HG02938 (cell line): ENCODE results near the gene TRAPPC4.

Experiments
- ATAC-seq: cut with Tn5 transposase; IDR thresholded peaks from one replicate; pipeline ENCODE4 v1.9.1; 2021; ENCODE audit warnings: mild to moderate bottlenecking, moderate library complexity; ENCODE audit not compliant: unreplicated experiment

Gene TRAPPC4

DNA sequence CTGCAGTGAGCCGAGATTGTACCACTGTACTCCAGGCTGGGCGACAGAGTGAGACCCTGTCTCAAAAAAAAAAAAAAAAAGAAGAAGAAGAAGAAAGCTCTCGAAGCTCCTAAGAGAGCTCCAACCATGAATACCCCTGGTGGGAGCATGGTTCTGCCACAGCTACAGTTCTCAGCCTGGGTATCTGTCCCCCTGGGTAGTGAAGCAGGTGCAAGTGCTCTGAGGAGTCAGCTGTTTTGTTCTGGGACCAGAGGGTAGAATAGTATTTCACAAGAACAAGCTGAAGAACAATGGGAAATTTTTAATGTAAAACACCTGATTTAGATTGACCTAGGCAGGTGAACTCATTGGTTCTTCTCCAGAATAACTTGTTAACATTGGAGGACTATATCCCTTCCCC is 42.7 kb downstream of the TRAPPC4 start:
- no peak for ATAC-seq

DNA sequence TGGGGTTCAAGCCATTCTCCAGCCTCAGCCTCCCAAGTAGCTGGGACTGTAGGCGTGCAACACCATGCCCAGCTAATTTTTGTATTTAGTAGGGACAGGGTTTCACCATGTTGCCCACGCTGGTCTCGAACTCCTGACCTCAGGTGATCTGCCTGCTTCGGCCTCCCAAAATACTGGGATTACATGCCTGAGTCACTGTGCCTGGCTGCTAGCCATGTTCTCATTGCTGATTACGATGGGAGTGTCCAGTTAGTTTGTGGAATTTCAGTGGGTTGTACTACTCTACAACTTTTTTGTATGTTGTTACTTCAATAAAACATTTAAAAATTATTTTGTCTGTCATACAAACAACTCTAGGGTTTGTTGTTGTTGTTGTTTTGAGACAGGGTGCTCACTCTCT is 44.2 kb downstream of the TRAPPC4 start:
- ATAC-seq = no peak

- ATAC-seq = no peak
These were observed 46.8 kb downstream of the TRAPPC4 start for GRCh38 chr11:119065369-119065768.

- ATAC-seq = peak; percentile 85
These were observed 49.0 kb downstream of the TRAPPC4 start, which contains the start of gene VPS11 for GRCh38 chr11:119067371-119068222. TSS of gene VPS11 (plus strand) at chr11:119067818. CDS start at chr11:119067824, 6 bp downstream.
